Brain microvascular endothelial cell (primary cell): ENCODE data around the gene TMEM52.

Experiments
- DNase-seq: peaks from one replicate; pipeline ENCODE4 v3.0.0-alpha.2; 2020
- H3K27ac ChIP-seq: fragments of 250-450 bp; sonication (Bioruptor Pico); 2 replicates; pipeline ENCODE4 v1.5.1; 2020; ENCODE audit warnings: mild to moderate bottlenecking, moderate library complexity
- H3K27me3 ChIP-seq: fragments of 250-450 bp; sonication (Bioruptor Pico); replicated peaks from 2 replicates; pipeline ENCODE4 v1.5.1; 2020; ENCODE audit warnings: mild to moderate bottlenecking
- H3K36me3 ChIP-seq: fragments of 250-450 bp; sonication (Bioruptor Pico); replicated peaks from 2 replicates; pipeline ENCODE4 v1.5.1; 2020; ENCODE audit warnings: mild to moderate bottlenecking
- H3K4me3 ChIP-seq: 2 replicates; pipeline ENCODE4 v1.5.1; 2011; ENCODE audit warnings: low read depth, mild to moderate bottlenecking, control low read depth, low read length, moderate library complexity
- CTCF ChIP-seq: IDR thresholded peaks from 2 replicates; pipeline ENCODE4 v1.5.1; 2011; ENCODE audit warnings: low read depth, mild to moderate bottlenecking, moderate library complexity, low read length, control low read depth, inconsistent platforms; ENCODE audit errors: missing control alignments
- in situ Hi-C: cut with HindIII; loops from 2 replicates; pipeline ENCODE4 v1.10.0; 2017; ENCODE audit warnings: low sequenced_read_pairs, low pct_ligation_motif_present

TMEM52 gene

GRCh38 chr1:1926886-1927660 lies 8.0 kb upstream of the TMEM52 start:
- H3K4me3 ChIP-seq = no peak overlapping the region
- H3K36me3 ChIP-seq = no peaks in the 10 kb centered on the region
- in situ Hi-C loops = no loop called here
- DNase-seq = no peak
- no peaks in the 10 kb centered on the region for H3K27me3 ChIP-seq
- no peak for TF ChIP-seq CTCF
- no peak overlapping the region for H3K27ac ChIP-seq

DNA sequence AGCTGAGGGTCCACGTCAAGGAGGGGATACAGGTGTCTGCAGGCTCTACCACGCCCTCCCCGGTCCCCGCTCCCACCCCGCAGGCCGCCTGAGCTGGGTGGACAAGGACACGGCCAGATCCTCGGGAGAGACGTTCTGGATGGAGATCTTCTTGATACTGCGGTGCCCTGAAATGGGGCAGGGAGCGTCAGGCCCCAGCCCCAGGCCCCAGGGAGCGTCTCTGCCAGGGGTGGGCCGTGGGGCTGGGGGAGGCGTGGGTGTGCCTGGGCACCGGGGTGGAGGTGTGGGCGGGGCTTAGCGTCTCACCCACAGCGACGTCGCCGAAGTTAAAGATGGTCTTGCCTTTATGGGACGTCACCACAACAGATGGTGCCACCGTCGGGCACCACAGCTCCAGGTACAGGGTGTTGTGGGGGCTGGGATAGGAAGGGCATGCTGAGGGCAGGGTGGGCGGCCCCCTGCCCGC lies 7.3 kb upstream of the TMEM52 start:
- H3K36me3 ChIP-seq = no peaks in the 10 kb centered on the region
- no peaks in the 10 kb centered on the region for H3K27me3 ChIP-seq
- H3K27ac ChIP-seq = no peak overlapping the region
- no peak for TF ChIP-seq CTCF
- H3K4me3 ChIP-seq = no peak overlapping the region
- in situ Hi-C loops = no loop called here
- DNase-seq = no peak

- Histone ChIP-seq H3K27me3 (no peaks in the 10 kb centered on the region), H3K36me3 (no peaks in the 10 kb centered on the region), H3K27ac (no peak overlapping the region), H3K4me3 (no peak overlapping the region)
- DNase-seq = no peak
- in situ Hi-C loops = no loop called here
- no peak for TF ChIP-seq CTCF
Measured at GRCh38 chr1:1925437-1926345, 6.6 kb upstream of the TMEM52 start.

DNA sequence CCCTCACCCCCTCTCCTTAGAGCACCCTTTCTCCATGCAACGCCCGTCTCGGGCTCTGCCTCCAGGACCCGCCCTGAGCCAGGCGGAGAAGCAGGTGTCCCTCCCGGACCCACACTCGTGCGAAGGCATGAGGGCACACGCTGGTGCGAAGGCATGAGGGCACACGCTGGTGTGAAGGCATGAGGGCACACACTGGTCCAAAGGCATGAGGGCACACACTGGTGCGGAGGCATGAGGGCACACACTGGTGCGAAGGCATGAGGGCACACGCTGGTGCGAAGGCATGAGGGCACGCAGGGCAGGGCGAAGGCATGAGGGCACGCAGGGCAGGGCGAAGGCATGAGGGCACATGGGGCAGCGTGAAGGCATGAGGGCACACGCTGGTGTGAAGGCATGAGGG lies 5.8 kb upstream of the TMEM52 start:
- in situ Hi-C loops = no loop called here
- Histone ChIP-seq H3K27ac (no peak overlapping the region), H3K4me3 (no peak overlapping the region), H3K36me3 (no peaks in the 10 kb centered on the region), H3K27me3 (no peaks in the 10 kb centered on the region)
- no peak for DNase-seq
- no peak for TF ChIP-seq CTCF

- Histone ChIP-seq H3K27ac (no peak overlapping the region), H3K36me3 (no peaks in the 10 kb centered on the region), H3K27me3 (no peaks in the 10 kb centered on the region), H3K4me3 (no peak overlapping the region)
- in situ Hi-C loops = no loop called here
- no peak for TF ChIP-seq CTCF
- DNase-seq = no peak
Measured at GRCh38 chr1:1924386-1924785, 5.3 kb upstream of the TMEM52 start.
